Activated naive CD8-positive, alpha-beta T cell treated with anti-CD3 and anti-CD28 coated beads, Interleukin-2, amount 10 ng/mL, durations not matched to agents 7 days and 5 days (primary cell): ENCODE data around the gene EZH1. TPM values are rescaled to one million over a fixed set of nuclear protein-coding genes. Genes with fewer than 3 reads are reported as not detected.
A peak's percentile ranks its signal among the peaks of the same experiment; 100 is the strongest.

Source experiments
- ATAC-seq: fragments of 150-1000 bp; cut with Tn5 transposase; one replicate; pipeline ENCODE4 v1.10.0; 2021; ENCODE audit warnings: low read depth, moderate library complexity
- POLR2A ChIA-PET: fragments of 350-600 bp; sonication (Branson Sonifier 250); formaldehyde crosslinking; loops from one replicate; lab custom pipeline; 2021; ENCODE audit warnings: antibody characterized with exemption; lab: Charles Lee
- DNase-seq: peaks from one replicate; pipeline ENCODE4 v3.0.0; 2021
- H3K27ac Mint-ChIP-seq: one replicate; pipeline ENCODE4 v1.8.0; 2022; ENCODE audit warnings: mild to moderate bottlenecking, mixed read lengths
- H3K27me3 Mint-ChIP-seq: one replicate; pipeline ENCODE4 v1.8.0; 2022; ENCODE audit warnings: mild to moderate bottlenecking, moderate library complexity, mixed read lengths
- H3K36me3 Mint-ChIP-seq: one replicate; pipeline ENCODE4 v1.8.0; 2021; ENCODE audit warnings: mild to moderate bottlenecking, mixed read lengths
- H3K4me1 Mint-ChIP-seq: one replicate; pipeline ENCODE4 v1.8.0; 2021; ENCODE audit warnings: mixed read lengths
- H3K4me3 Mint-ChIP-seq: one replicate; pipeline ENCODE4 v1.8.0; 2022; ENCODE audit warnings: mild to moderate bottlenecking, moderate library complexity, mixed read lengths
- H3K9me3 Mint-ChIP-seq: one replicate; pipeline ENCODE4 v1.8.0; 2021; ENCODE audit warnings: mixed read lengths
- microRNA-seq: library from miRNA; unstranded; fragments of <30 nt; microRNA quantifications from one replicate; pipeline ENCODE4 v1.2.0, GENCODE V29; 2022
- total RNA-seq, 2 experiments: library from RNA; stranded (reverse); gene quantifications; one replicate each; pipeline ENCODE4 v1.2.3, GENCODE V29; 2021

Gene EZH1
- total RNA-seq, 2 experiments from 2014 or later: 83.1 to 98.4 TPM

DNA sequence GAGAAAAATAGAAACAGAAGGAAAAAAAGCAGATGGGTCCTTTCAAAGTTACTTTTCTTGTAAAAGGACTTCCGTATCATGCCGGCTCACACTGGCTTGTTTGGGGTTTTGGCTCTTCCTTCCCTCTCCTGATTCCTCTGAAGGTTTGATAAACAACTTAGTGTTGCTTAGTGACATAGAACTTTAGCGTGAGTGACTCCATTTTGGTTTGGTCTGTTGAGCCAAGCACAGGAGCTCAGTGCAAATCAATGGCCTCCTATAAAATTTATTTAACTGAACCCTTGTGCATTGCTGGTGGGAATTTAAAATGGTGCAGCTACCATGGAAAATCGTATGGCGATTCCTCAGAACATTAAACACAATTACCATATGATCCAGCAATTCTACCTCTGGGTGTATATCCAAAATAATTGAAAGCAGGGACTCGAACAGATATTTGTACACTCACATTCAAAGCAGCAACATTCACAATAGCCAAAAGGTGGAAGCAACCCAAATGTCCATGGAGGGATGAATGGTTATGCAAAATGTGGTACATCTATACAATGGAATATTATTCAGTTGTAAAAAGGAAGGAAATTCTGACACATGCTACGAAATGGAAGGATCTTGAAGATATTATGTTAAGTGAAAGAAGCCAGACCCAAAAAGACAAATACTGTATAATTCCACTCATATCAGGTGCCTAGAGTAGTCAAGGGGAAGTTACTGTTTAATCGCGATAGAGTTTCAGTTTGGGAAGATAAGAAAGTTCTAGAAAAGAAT, 86.8 kb downstream of the EZH1 start:
- peaks cover 20% of the 10 kb centered on the region for H3K4me1 Mint-ChIP-seq
- H3K9me3 Mint-ChIP-seq: no peaks in the 10 kb centered on the region
- no peak overlapping the region for H3K27ac Mint-ChIP-seq
- DNase-seq: no peak
- H3K27me3 Mint-ChIP-seq: peaks cover 23% of the 10 kb centered on the region
- POLR2A ChIA-PET: interaction anchor here (0.5 to 1.5 kb wide), 5 partner anchors 15 to 245 kb away, joined by 3 to 6 read pairs (median 4); partner anchors contain the start of gene PLEKHH3
- peak overlapping the region; percentile 91 for H3K4me3 Mint-ChIP-seq
- H3K36me3 Mint-ChIP-seq: no peaks in the 10 kb centered on the region
- no peak for ATAC-seq

DNA sequence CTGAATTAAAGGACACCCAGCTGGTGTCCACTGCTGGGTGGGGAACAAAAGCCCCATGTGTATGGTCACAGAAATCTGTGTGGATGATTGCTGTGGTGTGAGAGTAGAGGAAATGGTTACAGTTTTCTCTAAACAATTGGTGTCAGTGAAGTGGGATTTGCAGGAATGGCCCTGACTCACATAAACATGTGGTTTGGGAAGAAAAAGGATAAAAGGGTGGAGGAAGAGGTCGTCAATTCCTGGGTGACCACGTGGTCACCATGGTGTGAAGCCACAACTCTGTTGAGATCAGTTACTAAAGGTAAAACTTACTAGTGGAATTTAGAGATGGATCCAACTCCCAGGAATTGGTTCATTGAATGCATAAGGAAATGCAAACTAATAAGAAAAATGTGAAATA, 89.3 kb downstream of the EZH1 start:
- Mint-ChIP-seq H3K27ac (no peak overlapping the region), H3K27me3 (peaks cover 23% of the 10 kb centered on the region), H3K9me3 (no peaks in the 10 kb centered on the region), H3K4me1 (peaks cover 20% of the 10 kb centered on the region), H3K4me3 (no peak overlapping the region), H3K36me3 (no peaks in the 10 kb centered on the region)
- ATAC-seq: no peak
- POLR2A ChIA-PET: interaction anchor here (0.6 kb wide), 1 partner anchor 47 kb away, joined by 3 read pairs; the partner anchor contains the start of genes RETREG3 and TUBG1
- no peak for DNase-seq

DNA sequence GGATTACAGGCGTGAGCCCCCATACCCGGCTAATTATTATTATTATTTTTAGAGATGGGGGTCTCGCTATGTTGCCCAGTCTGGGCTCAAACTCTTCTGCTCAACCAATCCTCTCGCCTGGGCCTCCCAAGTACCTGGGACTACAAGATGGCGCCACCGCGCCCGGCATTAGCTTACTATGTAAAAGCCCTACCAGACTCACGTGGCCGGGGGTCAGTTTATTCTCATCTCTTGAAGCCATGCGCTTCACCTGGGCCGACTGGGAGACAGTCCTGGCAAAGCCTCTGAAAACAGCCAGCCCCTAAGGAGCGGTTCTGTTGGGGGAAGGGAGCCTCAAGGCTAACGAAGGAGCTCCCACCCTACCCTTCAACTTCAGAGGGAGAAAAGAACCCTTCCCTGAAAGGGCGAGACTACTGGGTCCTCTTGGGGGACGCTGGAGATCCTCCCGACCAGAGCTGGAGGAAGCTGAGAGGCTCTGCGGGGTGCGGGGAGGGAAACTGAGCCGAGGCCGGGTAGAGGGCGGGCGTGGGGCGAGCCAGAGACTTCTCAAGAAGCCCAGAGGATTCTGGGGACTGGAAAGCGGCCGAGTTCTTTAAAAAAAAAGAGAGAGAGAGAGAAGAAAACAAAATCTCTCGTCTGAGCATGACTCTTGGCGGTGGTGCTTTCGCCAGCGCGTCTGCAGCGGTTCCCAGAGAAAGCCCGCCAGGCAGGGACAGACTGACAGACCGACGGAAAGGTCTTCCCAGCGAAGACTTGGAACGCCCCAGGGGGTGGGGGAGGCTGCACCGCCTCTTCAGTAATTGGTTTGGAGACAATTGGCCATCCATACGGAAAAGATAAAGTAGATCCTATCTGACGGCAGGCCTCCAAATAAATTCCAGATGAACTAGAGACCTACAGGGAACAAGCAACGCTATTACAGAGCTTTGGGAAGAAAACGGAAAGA, 91.4 kb downstream of the EZH1 start:
- no peak for ATAC-seq
- Mint-ChIP-seq H3K27me3 (peaks cover 23% of the 10 kb centered on the region), H3K27ac (no peak overlapping the region), H3K4me3 (no peak overlapping the region), H3K36me3 (no peaks in the 10 kb centered on the region), H3K4me1 (peaks cover 12% of the 10 kb centered on the region), H3K9me3 (no peaks in the 10 kb centered on the region)
- POLR2A ChIA-PET: no interaction called here
- DNase-seq: no peak

DNA sequence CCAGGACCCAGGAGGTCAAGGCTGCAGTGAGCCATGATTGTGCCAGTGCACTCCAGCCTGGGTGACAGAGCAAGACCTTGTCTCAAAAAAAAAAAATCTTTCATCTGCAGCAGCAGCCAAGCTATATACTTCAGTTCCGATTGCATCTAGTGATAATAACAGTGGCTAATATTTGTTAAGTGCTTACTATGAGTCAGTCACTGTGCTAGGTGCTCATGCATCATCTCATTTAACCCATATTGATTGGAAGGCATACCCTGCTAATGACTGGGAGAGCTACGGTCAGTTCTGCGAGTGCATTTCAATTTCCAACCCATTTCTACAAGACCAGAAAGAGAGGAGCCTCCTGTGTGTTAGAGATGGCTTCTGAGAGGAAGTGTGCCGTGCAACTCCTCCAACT, 93.4 kb downstream of the EZH1 start:
- ATAC-seq: no peak
- Mint-ChIP-seq H3K36me3 (no peaks in the 10 kb centered on the region), H3K9me3 (no peaks in the 10 kb centered on the region), H3K27ac (no peak overlapping the region), H3K27me3 (peaks cover 25% of the 10 kb centered on the region), H3K4me1 (peaks cover 11% of the 10 kb centered on the region), H3K4me3 (no peak overlapping the region)
- DNase-seq: no peak
- POLR2A ChIA-PET: no interaction called here

Small RNA genes within 50 kb of the gene (microRNA-seq; reads per million reads assigned to microRNA genes)
- gene MIR6780A: not detected

Other genes starting within 250 kb of the EZH1 start
- gene NAGLU, start 208.8 kb downstream of the EZH1 start, total RNA-seq: 10 to 100 TPM; 22.9 to 23.9 TPM
- gene HSD17B1, start 192.1 kb downstream of the EZH1 start, total RNA-seq: 1 to 10 TPM; 1.2 TPM
- gene COASY, start 182.9 kb downstream of the EZH1 start, total RNA-seq: 10 to 100 TPM; 83.3 to 98.1 TPM
- gene MLX, start 177.9 kb downstream of the EZH1 start, total RNA-seq: 10 to 100 TPM; 62.9 to 64.9 TPM
- 10 to 100 TPM; 15.9 to 16.9 TPM for gene PSMC3IP, start 167.3 kb downstream of the EZH1 start, total RNA-seq
- 10 to 100 TPM; 82.2 to 82.3 TPM for gene RETREG3, start 135.7 kb downstream of the EZH1 start, total RNA-seq
- gene TUBG1, start 135.4 kb downstream of the EZH1 start, total RNA-seq: 10 to 100 TPM; 55.6 to 57.6 TPM
- gene TUBG2, start 85.8 kb downstream of the EZH1 start, total RNA-seq: 10 to 100 TPM; 17.0 to 19.2 TPM
- gene PLEKHH3, start 68.0 kb downstream of the EZH1 start, total RNA-seq: 1 to 10 TPM in 1 of 2 experiments, under 1 TPM in 1; 0.94 to 1.8 TPM
- gene CCR10, start 63.2 kb downstream of the EZH1 start, total RNA-seq: under 1 TPM; 0.33 to 0.57 TPM
- gene CNTNAP1, start 62.5 kb downstream of the EZH1 start, total RNA-seq: 1 to 10 TPM; 3.6 to 4.6 TPM
- gene RAMP2, start 16.2 kb upstream of the EZH1 start, total RNA-seq: not detected
- gene VPS25, start 28.4 kb upstream of the EZH1 start, total RNA-seq: 10 to 100 TPM; 61.0 to 63.5 TPM
- under 1 TPM; 0.43 to 0.78 TPM for gene WNK4, start 35.6 kb upstream of the EZH1 start, total RNA-seq
- gene COA3, start 53.7 kb upstream of the EZH1 start, total RNA-seq: 10 to 100 TPM; 37.0 to 38.5 TPM
- under 1 TPM in 1 of 2 experiments, not detected in 1; 0.45 TPM for gene CNTD1, start 53.8 kb upstream of the EZH1 start, total RNA-seq
- gene BECN1, start 79.2 kb upstream of the EZH1 start, total RNA-seq: 10 to 100 TPM; 94.5 to 95.9 TPM
- 10 to 100 TPM; 85.0 to 96.6 TPM for gene PSME3, start 88.4 kb upstream of the EZH1 start, total RNA-seq
- gene AOC2, start 99.5 kb upstream of the EZH1 start, total RNA-seq: 1 to 10 TPM; 2.5 to 2.7 TPM
- gene AOC3, start 106.2 kb upstream of the EZH1 start, total RNA-seq: under 1 TPM; 0.74 to 0.86 TPM
- not detected for gene G6PC1, start 155.8 kb upstream of the EZH1 start, total RNA-seq
- gene AARSD1, start 219.4 kb upstream of the EZH1 start, total RNA-seq: 10 to 100 TPM; 39.9 to 43.2 TPM
- gene PTGES3L, start 235.0 kb upstream of the EZH1 start, total RNA-seq: under 1 TPM; 0.28 to 0.39 TPM
- 10 to 100 TPM; 16.5 to 17.8 TPM for gene RUNDC1, start 235.5 kb upstream of the EZH1 start, total RNA-seq